Measurements from ENCODE around the gene NCKAP5. TPM values are rescaled to one million over a fixed set of nuclear protein-coding genes. Genes with fewer than 3 reads are reported as not detected.
A peak's percentile ranks its signal among the peaks of the same experiment; 100 is the strongest.

Gene NCKAP5
- total RNA-seq, 1 experiment from 2014 or later, result 3.2 TPM

DNA sequence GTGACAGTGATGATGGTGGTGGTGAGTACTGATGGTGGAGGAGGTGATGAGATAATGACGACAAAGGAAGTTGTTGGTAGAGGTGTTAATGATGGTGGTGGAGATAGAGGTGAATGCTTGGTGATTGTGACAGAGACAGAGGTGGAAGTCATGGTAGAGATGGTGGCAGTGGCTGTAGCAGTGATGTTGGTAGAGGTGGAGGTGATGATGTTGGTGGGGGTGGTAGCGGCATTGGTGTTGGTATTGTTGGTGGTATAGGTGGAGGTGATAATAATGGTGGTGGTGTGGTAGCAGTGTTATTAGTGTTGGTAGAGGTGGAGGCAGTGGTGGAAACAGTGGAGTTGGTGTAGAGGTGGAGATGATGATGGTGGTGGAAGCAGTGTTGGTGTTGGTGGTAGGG, 934.6 kb downstream of the NCKAP5 start:
- Histone ChIP-seq H3K27ac (ENCODE audit: low read length) (no peak overlapping the region), H3K9me3 (ENCODE audit: low read length) (no peaks in the 10 kb centered on the region), H2AFZ (ENCODE audit: low read length) (no peak overlapping the region), H3K4me2 (ENCODE audit: low read length) (no peak overlapping the region), H3K4me1 (ENCODE audit: insufficient read depth, low read length) (peaks cover 8% of the 10 kb centered on the region), H4K20me1 (ENCODE audit: low read length) (no peaks in the 10 kb centered on the region), H3K4me3 (ENCODE audit: low read length) (no peak overlapping the region), H3F3A (ENCODE audit: low read length, unreplicated experiment) (no peaks in the 10 kb centered on the region), H3K79me2 (ENCODE audit: low read length) (peaks cover 25% of the 10 kb centered on the region; the same call in 1 of the 2 replicates), H3K27me3 (ENCODE audit: low read length) (no peaks in the 10 kb centered on the region), H3K9ac (ENCODE audit: low read length) (no peak overlapping the region), H3K9me2 (replicated peaks; ENCODE audit: low read length) (no peaks in the 10 kb centered on the region), H3K36me3 (ENCODE audit: low read depth, low read length) (no peaks in the 10 kb centered on the region)
- no peak for DNase-seq
- intact Hi-C loops (cut with micrococcal nuclease), result no loop called here
- BruUV-seq (replicated peaks), result no TSS peak
- POLR2A ChIA-PET (ENCODE audit: unreplicated experiment), result no interaction called here
- no peak for ATAC-seq
- CTCF ChIA-PET, result no interaction called here
- TF ChIP-seq EZH2 (IDR thresholded peaks at IDR 0.05; ENCODE audit: low read length, unreplicated experiment) (no peak), EZH2phosphoT487 (IDR thresholded peaks at IDR 0.05; ENCODE audit: borderline replicate concordance, low read length) (no peak)
- TF ChIP-seq, protein P1, sequence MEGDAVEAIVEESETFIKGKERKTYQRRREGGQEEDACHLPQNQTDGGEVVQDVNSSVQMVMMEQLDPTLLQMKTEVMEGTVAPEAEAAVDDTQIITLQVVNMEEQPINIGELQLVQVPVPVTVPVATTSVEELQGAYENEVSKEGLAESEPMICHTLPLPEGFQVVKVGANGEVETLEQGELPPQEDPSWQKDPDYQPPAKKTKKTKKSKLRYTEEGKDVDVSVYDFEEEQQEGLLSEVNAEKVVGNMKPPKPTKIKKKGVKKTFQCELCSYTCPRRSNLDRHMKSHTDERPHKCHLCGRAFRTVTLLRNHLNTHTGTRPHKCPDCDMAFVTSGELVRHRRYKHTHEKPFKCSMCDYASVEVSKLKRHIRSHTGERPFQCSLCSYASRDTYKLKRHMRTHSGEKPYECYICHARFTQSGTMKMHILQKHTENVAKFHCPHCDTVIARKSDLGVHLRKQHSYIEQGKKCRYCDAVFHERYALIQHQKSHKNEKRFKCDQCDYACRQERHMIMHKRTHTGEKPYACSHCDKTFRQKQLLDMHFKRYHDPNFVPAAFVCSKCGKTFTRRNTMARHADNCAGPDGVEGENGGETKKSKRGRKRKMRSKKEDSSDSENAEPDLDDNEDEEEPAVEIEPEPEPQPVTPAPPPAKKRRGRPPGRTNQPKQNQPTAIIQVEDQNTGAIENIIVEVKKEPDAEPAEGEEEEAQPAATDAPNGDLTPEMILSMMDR (conservative IDR thresholded peaks at IDR 0.05; ENCODE audit: low read depth, low read length), result no peak

- TF ChIP-seq EZH2 (IDR thresholded peaks at IDR 0.05; ENCODE audit: low read length, unreplicated experiment), result no peak
- TF ChIP-seq, protein P1 (conservative IDR thresholded peaks at IDR 0.05; ENCODE audit: low read depth, low read length), result no peak
- no peak for TF ChIP-seq EZH2phosphoT487 (IDR thresholded peaks at IDR 0.05; ENCODE audit: borderline replicate concordance, low read length)
- H3K27me3 ChIP-seq (ENCODE audit: low read length), result no peaks in the 10 kb centered on the region
- POLR2A ChIA-PET (ENCODE audit: unreplicated experiment), result interaction anchor here (0.6 kb wide), 2 partner anchors 14 to 438 kb away, joined by 3 to 4 read pairs; no protein-coding TSS in a partner anchor
- H3K4me3 ChIP-seq (ENCODE audit: low read length), result no peak overlapping the region
- H3K27ac ChIP-seq (ENCODE audit: low read length), result no peak overlapping the region
- no peaks in the 10 kb centered on the region for H4K20me1 ChIP-seq (ENCODE audit: low read length)
- no peaks in the 10 kb centered on the region for H3F3A ChIP-seq (ENCODE audit: low read length, unreplicated experiment)
- H3K9me3 ChIP-seq (ENCODE audit: low read length), result no peaks in the 10 kb centered on the region
- DNase-seq (peak; percentile 21), ATAC-seq (peak; percentile 37; the same call in 1 of the 2 replicates)
- H2AFZ ChIP-seq (ENCODE audit: low read length), result no peak overlapping the region
- peaks cover 27% of the 10 kb centered on the region; the same call in 1 of the 2 replicates for H3K79me2 ChIP-seq (ENCODE audit: low read length)
- BruUV-seq (replicated peaks), result no TSS peak
- no peaks in the 10 kb centered on the region for H3K9me2 ChIP-seq (replicated peaks; ENCODE audit: low read length)
- H3K4me1 ChIP-seq (ENCODE audit: insufficient read depth, low read length), result peaks cover 18% of the 10 kb centered on the region
- no peaks in the 10 kb centered on the region for H3K36me3 ChIP-seq (ENCODE audit: low read depth, low read length)
- H3K4me2 ChIP-seq (ENCODE audit: low read length), result no peak overlapping the region
- CTCF ChIA-PET, result no interaction called here
- H3K9ac ChIP-seq (ENCODE audit: low read length), result no peak overlapping the region
- intact Hi-C loops (cut with micrococcal nuclease), result no loop called here
These were observed 936.1 kb downstream of the NCKAP5 start for GRCh38 chr2:132632000-132632649.

DNA sequence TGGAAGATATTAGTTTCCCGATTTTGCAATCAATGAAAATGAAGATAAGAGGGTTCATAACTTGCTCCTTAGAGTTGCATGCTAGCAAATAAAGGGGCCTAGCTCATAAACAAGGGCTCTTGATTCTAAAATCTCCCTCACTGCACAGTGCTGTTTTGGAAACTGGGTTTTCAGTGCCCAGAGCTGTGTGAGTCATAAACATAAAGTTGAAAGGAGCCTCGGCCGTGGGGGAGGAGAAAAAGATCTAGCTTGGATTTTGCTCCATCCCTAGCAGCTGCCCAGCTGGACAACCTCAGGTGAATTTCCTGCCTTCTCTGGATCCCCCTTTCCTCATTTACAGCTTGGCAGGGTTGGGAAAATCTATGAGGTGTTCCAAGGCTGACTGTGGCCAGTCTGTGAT, 940.7 kb downstream of the NCKAP5 start:
- H3K4me1 ChIP-seq (ENCODE audit: insufficient read depth, low read length), result peaks cover 38% of the 10 kb centered on the region
- H3K79me2 ChIP-seq (ENCODE audit: low read length), result peaks cover 32% of the 10 kb centered on the region
- H3K9ac ChIP-seq (ENCODE audit: low read length), result no peak overlapping the region
- H3K27me3 ChIP-seq (ENCODE audit: low read length), result no peaks in the 10 kb centered on the region
- H3K4me3 ChIP-seq (ENCODE audit: low read length), result no peak overlapping the region
- H3K27ac ChIP-seq (ENCODE audit: low read length), result no peak overlapping the region
- H3F3A ChIP-seq (ENCODE audit: low read length, unreplicated experiment), result peaks cover 3% of the 10 kb centered on the region
- H3K4me2 ChIP-seq (ENCODE audit: low read length), result 0 out of 2 replicates have a peak overlapping the region, but pooled peaks have one; percentile 23
- intact Hi-C loops (cut with micrococcal nuclease), result no loop called here
- H3K9me2 ChIP-seq (replicated peaks; ENCODE audit: low read length), result no peaks in the 10 kb centered on the region
- CTCF ChIA-PET, result no interaction called here
- ATAC-seq (no peak), DNase-seq (peak; percentile 44)
- BruUV-seq (replicated peaks), result no TSS peak
- POLR2A ChIA-PET (ENCODE audit: unreplicated experiment), result no interaction called here
- TF ChIP-seq EZH2phosphoT487 (IDR thresholded peaks at IDR 0.05; ENCODE audit: borderline replicate concordance, low read length) (no peak), EZH2 (IDR thresholded peaks at IDR 0.05; ENCODE audit: low read length, unreplicated experiment) (no peak)
- TF ChIP-seq, protein P1 (conservative IDR thresholded peaks at IDR 0.05; ENCODE audit: low read depth, low read length), result no peak
- no peak overlapping the region for H2AFZ ChIP-seq (ENCODE audit: low read length)
- no peaks in the 10 kb centered on the region for H3K36me3 ChIP-seq (ENCODE audit: low read depth, low read length)
- H4K20me1 ChIP-seq (ENCODE audit: low read length), result no peaks in the 10 kb centered on the region
- no peaks in the 10 kb centered on the region for H3K9me3 ChIP-seq (ENCODE audit: low read length)

Data from PC-3 (cell line).